22Rv1 (cell line): Measurements from ENCODE around the gene KSR2.

Experiments
- CTCF ChIP-seq: fragments of 450-650 bp; IDR thresholded peaks from 2 replicates; pipeline ENCODE4 v1.5.1; 2017; ENCODE audit warnings: mild to moderate bottlenecking
- ZFX ChIP-seq: fragments of 450-650 bp; IDR thresholded peaks from 2 replicates; pipeline ENCODE4 v1.6.1; 2017; ENCODE audit warnings: antibody characterized with exemption, borderline replicate concordance

- no peak for TF ChIP-seq CTCF
- TF ChIP-seq ZFX = no peak
Measured at GRCh38 chr12:117564881-117565280, 403.9 kb downstream of the KSR2 start.
